PC-3 (cell line): ENCODE data around the gene SLC17A2. TPM values are rescaled to one million over a fixed set of nuclear protein-coding genes. Genes with fewer than 3 reads are reported as not detected.

ENCODE experiments used
- ATAC-seq: fragments of 200-7000 bp; cut with Tn5 transposase; 2 replicates; pipeline ENCODE4 v1.9.1; 2020; ENCODE audit warnings: mild to moderate bottlenecking, moderate library complexity
- BruUV-seq: library from RNA; stranded (reverse); fragments of 400-500 nt; replicated peaks from 2 replicates; lab custom pipeline; 2021; lab: Mats Ljungman, UMichigan
- CTCF ChIA-PET: fragments of 300-600 bp; sonication (Branson Sonifier 250); formaldehyde crosslinking; loops from one replicate; lab custom pipeline; 2022; ENCODE audit warnings: antibody characterized with exemption; lab: Charles Lee
- POLR2A ChIA-PET: fragments of 300-600 bp; sonication (Branson Sonifier 250); formaldehyde crosslinking; loops from one replicate; lab custom pipeline; 2022; ENCODE audit warnings: antibody characterized with exemption; ENCODE audit not compliant: unreplicated experiment; lab: Charles Lee
- DNase-seq: peaks from one replicate; pipeline ENCODE4 v3.0.0-alpha.2; 2015
- H2AFZ ChIP-seq: fragments of 300-600 bp; sonication (generic); 2 replicates; pipeline ENCODE4 v1.6.0; 2016; ENCODE audit warnings: antibody characterized with exemption, low read length
- H3F3A ChIP-seq: fragments of 300-600 bp; sonication (generic); one replicate; pipeline ENCODE4 v1.6.0; 2017; ENCODE audit warnings: antibody characterized with exemption, low read length, control low read depth, mild to moderate bottlenecking; ENCODE audit not compliant: unreplicated experiment
- H3K27ac ChIP-seq: fragments of 300-600 bp; sonication (generic); 2 replicates; pipeline ENCODE4 v1.5.1; 2016; ENCODE audit warnings: mild to moderate bottlenecking, low read length
- H3K27me3 ChIP-seq: fragments of 300-600 bp; sonication (generic); 2 replicates; pipeline ENCODE4 v1.6.1; 2016; ENCODE audit warnings: low read length, mixed read lengths
- H3K36me3 ChIP-seq: fragments of 300-600 bp; sonication (generic); 2 replicates; pipeline ENCODE4 v1.6.1; 2016; ENCODE audit warnings: low read depth, mixed run types, low read length, mixed read lengths
- H3K4me1 ChIP-seq: fragments of 300-600 bp; sonication (generic); 2 replicates; pipeline ENCODE4 v1.5.1; 2016; ENCODE audit warnings: low read length; ENCODE audit not compliant: insufficient read depth
- H3K4me2 ChIP-seq: fragments of 300-600 bp; sonication (generic); 2 replicates; pipeline ENCODE4 v1.6.0; 2016; ENCODE audit warnings: low read length
- H3K4me3 ChIP-seq: fragments of 300-600 bp; sonication (generic); 2 replicates; pipeline ENCODE4 v1.5.1; 2016; ENCODE audit warnings: mild to moderate bottlenecking, low read length, mixed read lengths
- H3K79me2 ChIP-seq: fragments of 300-600 bp; sonication (generic); 2 replicates; pipeline ENCODE4 v1.6.1; 2017; ENCODE audit warnings: low read length, mixed read lengths
- H3K9ac ChIP-seq: fragments of 300-600 bp; sonication (generic); 2 replicates; pipeline ENCODE4 v1.6.0; 2016; ENCODE audit warnings: mild to moderate bottlenecking, low read length
- H3K9me2 ChIP-seq: fragments of 300-600 bp; sonication (generic); replicated peaks from 2 replicates; pipeline ENCODE4 v1.6.1; 2016; ENCODE audit warnings: mixed run types, low read length, mixed read lengths
- H3K9me3 ChIP-seq: fragments of 300-600 bp; sonication (generic); 2 replicates; pipeline ENCODE4 v1.6.1; 2016; ENCODE audit warnings: low read length, mixed read lengths
- H4K20me1 ChIP-seq: fragments of 300-600 bp; sonication (generic); 2 replicates; pipeline ENCODE4 v1.6.1; 2016; ENCODE audit warnings: low read length, mixed read lengths
- CTCF ChIP-seq: fragments of 300-600 bp; sonication (generic); conservative IDR thresholded peaks from 2 replicates; pipeline ENCODE4 v1.5.1; 2017; ENCODE audit warnings: antibody characterized with exemption, low read depth, mild to moderate bottlenecking, low read length
- EZH2 ChIP-seq: fragments of 300-600 bp; sonication (generic); IDR thresholded peaks from one replicate; pipeline ENCODE4 v1.6.1; 2017; ENCODE audit warnings: antibody characterized with exemption, mild to moderate bottlenecking, low read length; ENCODE audit not compliant: unreplicated experiment
- EZH2phosphoT487 ChIP-seq: fragments of 300-600 bp; sonication (generic); IDR thresholded peaks from 2 replicates; pipeline ENCODE4 v1.6.1; 2018; ENCODE audit warnings: mild to moderate bottlenecking, antibody characterized with exemption, low read length, borderline replicate concordance
- intact Hi-C: fragments of 100-400 bp; cut with micrococcal nuclease; formaldehyde crosslinking; loops from 2 replicates; pipeline ENCODE4 v1.9.0; 2023
- total RNA-seq: library from RNA; depleted of rRNA; stranded (reverse); fragments of >200 nt; gene quantifications from 2 replicates; pipeline ENCODE4 v1.2.3, GENCODE V29; 2014

SLC17A2 gene
- total RNA-seq, 1 experiment from 2014 or later = not detected

GRCh38 chr6:25874118-25874517, 56.4 kb downstream of the SLC17A2 start, which contains the start of gene SLC17A3:
SLC17A3 (minus strand) TSS chr6:25874243; CDS start chr6:25868387, 5,856 bp downstream.
- H3K79me2 ChIP-seq = no peaks in the 10 kb centered on the region
- ChIA-PET CTCF (no interaction called here), POLR2A (no interaction called here)
- no peaks in the 10 kb centered on the region for H3K9me3 ChIP-seq
- BruUV-seq = no TSS peak
- no peaks in the 10 kb centered on the region for H3F3A ChIP-seq
- H3K36me3 ChIP-seq = no peaks in the 10 kb centered on the region
- no peak within 1 kb of the TSS for H2AFZ ChIP-seq
- ATAC-seq = no peak
- peaks cover 56% of the 10 kb centered on the region for H3K27me3 ChIP-seq
- H3K9me2 ChIP-seq = no peaks in the 10 kb centered on the region
- TF ChIP-seq CTCF = no peak
- TF ChIP-seq EZH2 = no peak
- TF ChIP-seq EZH2phosphoT487 = no peak
- no peaks in the 10 kb centered on the region for H3K4me1 ChIP-seq
- H3K27ac ChIP-seq = no peak within 1 kb of the TSS
- H3K4me3 ChIP-seq = no peak within 1 kb of the TSS
- no peak for DNase-seq
- H3K9ac ChIP-seq = no peak within 1 kb of the TSS
- H3K4me2 ChIP-seq = no peak within 1 kb of the TSS
- intact Hi-C loops = no loop called here
- no peaks in the 10 kb centered on the region for H4K20me1 ChIP-seq

GRCh38 chr6:25872814-25873213, 57.7 kb downstream of the SLC17A2 start:
- CTCF ChIA-PET = no interaction called here
- H3K27me3 ChIP-seq = peaks cover 50% of the 10 kb centered on the region
- no peak overlapping the region for H3K9ac ChIP-seq
- POLR2A ChIA-PET = no interaction called here
- no peak overlapping the region for H3K4me2 ChIP-seq
- no peaks in the 10 kb centered on the region for H3K4me1 ChIP-seq
- no TSS peak for BruUV-seq
- H3K27ac ChIP-seq = no peak overlapping the region
- no peaks in the 10 kb centered on the region for H3F3A ChIP-seq
- intact Hi-C loops = no loop called here
- no peak overlapping the region for H2AFZ ChIP-seq
- no peaks in the 10 kb centered on the region for H3K9me2 ChIP-seq
- no peaks in the 10 kb centered on the region for H3K79me2 ChIP-seq
- ATAC-seq (no peak), DNase-seq (no peak)
- no peak for TF ChIP-seq CTCF
- no peak for TF ChIP-seq EZH2
- no peak for TF ChIP-seq EZH2phosphoT487
- no peaks in the 10 kb centered on the region for H3K9me3 ChIP-seq
- no peaks in the 10 kb centered on the region for H3K36me3 ChIP-seq
- no peak overlapping the region for H3K4me3 ChIP-seq
- no peaks in the 10 kb centered on the region for H4K20me1 ChIP-seq

- Histone ChIP-seq H3K36me3 (no peaks in the 10 kb centered on the region), H3K27ac (no peak overlapping the region), H3K9me2 (no peaks in the 10 kb centered on the region), H3K9ac (no peak overlapping the region), H3K4me3 (no peak overlapping the region), H3K4me1 (no peaks in the 10 kb centered on the region), H3K79me2 (no peaks in the 10 kb centered on the region), H3K27me3 (peaks cover 36% of the 10 kb centered on the region), H4K20me1 (no peaks in the 10 kb centered on the region), H2AFZ (no peak overlapping the region), H3F3A (no peaks in the 10 kb centered on the region), H3K4me2 (no peak overlapping the region), H3K9me3 (no peaks in the 10 kb centered on the region)
- intact Hi-C loops = no loop called here
- DNase-seq = no peak
- no peak for ATAC-seq
- TF ChIP-seq EZH2 (no peak), EZH2phosphoT487 (no peak), CTCF (no peak)
- BruUV-seq = no TSS peak
- ChIA-PET CTCF (no interaction called here), POLR2A (no interaction called here)
Measured at GRCh38 chr6:25869840-25870239, 60.7 kb downstream of the SLC17A2 start.
